Activated T-helper 1 cell treated with anti-CD3 and anti-CD28 coated beads, Interleukin-12 subunit alpha, Interleukin-12 subunit beta, Interleukin-2, Interleukin-4 antibody, amounts not matched to agents 30 ng/mL and 10 ng/mL and 1 ng/mL, durations not matched to agents 14 hours and 24 hours and 36 hours (primary cell): ENCODE measurements around the gene TTPAL. TPM values are rescaled to one million over a fixed set of nuclear protein-coding genes. Genes with fewer than 3 reads are reported as not detected.

ENCODE experiments used
- total RNA-seq: library from RNA; stranded (reverse); gene quantifications from 2 replicates; pipeline ENCODE4 v1.2.3, GENCODE V29; 2022

Gene TTPAL
- total RNA-seq, 1 donor from 2014 or later: 22.9 TPM

Other genes starting within 250 kb of the TTPAL start
- gene GDAP1L1, start 228.6 kb upstream of the TTPAL start, total RNA-seq: 0.08 TPM in 1 of 2 replicates, not detected in the other
- gene FITM2, start 164.7 kb upstream of the TTPAL start, total RNA-seq: 2.2 TPM in 2 replicates
- gene R3HDML, start 138.8 kb upstream of the TTPAL start, total RNA-seq: not detected in 2 replicates
- not detected in 2 replicates for gene HNF4A, start 120.2 kb upstream of the TTPAL start, total RNA-seq
- gene SERINC3, start 46.2 kb downstream of the TTPAL start, total RNA-seq: 51.3 and 54.6 TPM in 2 replicates
- gene PKIG, start 106.7 kb downstream of the TTPAL start, total RNA-seq: 1.3 and 2.4 TPM in 2 replicates
- gene ADA, start 175.8 kb downstream of the TTPAL start, total RNA-seq: 45.1 and 45.5 TPM in 2 replicates
- gene CCN5, start 239.5 kb downstream of the TTPAL start, total RNA-seq: not detected in 2 replicates